CD4-positive, alpha-beta T cell treated with Interleukin-17A for 4 hours (primary cell): ENCODE data around the gene SFTPB.
"Not testable (repeated sequence)": the region's sequence is repeated elsewhere in the genome, so short reads cannot be mapped to it uniquely, and the experiment has no call there.

Source experiments
- DNase-seq: peaks from one replicate; pipeline ENCODE4 v3.0.0-alpha.2; 2020; ENCODE audit warnings: mixed read lengths

SFTPB gene

DNA sequence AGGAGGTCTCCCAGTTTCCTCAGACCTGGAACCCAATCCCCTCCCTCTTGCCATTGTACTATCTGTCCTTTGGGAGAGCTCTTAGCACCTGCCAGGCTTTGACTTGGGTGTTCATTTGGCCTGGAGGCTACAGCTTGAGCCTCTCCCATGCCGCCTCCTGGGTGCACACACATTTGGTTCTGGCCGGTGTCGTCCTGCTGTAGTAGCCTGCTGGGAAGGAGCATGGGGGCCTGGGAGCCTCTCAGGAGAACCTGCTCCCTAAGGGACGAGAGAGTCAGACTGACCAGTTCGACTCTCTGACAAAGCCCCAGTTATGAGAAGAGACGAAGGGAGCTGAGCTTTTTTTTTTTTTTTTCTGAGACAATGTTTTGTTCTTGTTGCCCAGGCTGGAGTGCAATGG is 7.4 kb upstream of the SFTPB start:
- no peak for DNase-seq

DNA sequence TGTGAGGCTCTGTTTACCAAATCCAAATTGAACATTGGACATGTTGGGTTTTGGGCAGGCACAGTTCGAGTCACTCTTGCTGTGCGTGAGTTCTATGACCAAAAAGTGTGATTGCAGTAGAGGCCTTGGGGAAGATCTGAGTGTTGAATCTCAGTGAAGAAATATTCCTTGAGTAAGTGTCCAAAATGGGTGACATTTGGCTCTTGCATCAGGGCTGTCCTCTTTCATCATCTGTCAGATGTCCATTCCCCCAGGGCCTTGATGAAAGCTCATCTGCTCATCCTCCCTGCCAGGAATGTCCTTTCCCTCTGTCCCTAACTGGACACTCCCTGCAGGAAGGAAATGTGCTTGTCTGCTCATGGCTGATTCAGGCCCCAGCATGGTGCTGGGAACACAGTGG is 6.4 kb upstream of the SFTPB start:
- DNase-seq = no peak

DNA sequence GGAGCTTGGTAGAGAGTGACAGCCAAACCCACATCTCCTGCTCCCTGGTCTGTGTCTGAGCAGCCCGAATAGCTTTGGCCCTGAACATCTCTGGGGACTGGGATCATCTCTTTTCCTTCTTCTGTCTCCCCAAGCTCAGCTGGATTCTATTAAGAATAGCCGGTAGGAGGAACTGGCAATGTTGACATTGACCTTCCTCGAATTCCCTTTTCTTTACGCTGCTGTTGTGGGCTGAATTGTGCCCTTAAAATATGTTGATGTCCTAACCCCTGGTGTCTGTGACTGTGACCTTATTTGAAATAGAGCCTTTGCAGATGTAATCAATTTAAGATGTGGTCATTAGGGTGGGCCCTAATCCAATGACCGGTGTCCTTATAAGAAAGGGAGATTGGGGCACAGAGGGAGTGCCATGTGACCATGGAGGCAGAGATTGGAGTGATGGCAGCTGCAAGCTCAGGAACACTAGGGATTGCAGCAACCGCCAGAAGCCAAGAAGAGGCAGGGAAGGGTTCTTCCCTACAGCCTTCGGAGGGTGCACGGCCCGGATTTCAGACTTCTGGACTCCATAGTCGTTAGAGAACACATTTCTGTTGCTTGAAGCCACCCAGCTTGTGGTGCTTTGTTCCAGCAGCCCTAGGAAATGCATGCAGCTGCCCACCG is 5.8 kb upstream of the SFTPB start:
- DNase-seq = no peak

DNA sequence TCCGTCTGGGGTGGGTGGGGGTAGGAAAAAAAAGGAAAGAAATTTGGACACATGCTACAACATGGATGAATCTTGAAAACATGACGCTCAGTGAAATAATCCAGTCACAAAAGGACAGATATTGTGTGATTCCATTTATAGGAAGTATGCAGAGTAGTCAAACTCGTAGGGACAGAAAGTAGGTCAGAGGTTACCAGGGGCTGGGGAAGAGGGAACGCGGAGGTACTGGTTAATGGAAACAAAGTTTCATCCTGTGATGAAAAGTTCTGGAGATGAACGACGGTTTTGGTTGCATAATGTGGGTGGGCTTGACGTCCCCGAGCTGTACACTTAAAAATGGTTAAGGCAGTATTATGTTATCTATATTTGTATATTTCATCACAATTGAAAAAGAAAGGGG is 4.5 kb upstream of the SFTPB start:
- no peak for DNase-seq

DNA sequence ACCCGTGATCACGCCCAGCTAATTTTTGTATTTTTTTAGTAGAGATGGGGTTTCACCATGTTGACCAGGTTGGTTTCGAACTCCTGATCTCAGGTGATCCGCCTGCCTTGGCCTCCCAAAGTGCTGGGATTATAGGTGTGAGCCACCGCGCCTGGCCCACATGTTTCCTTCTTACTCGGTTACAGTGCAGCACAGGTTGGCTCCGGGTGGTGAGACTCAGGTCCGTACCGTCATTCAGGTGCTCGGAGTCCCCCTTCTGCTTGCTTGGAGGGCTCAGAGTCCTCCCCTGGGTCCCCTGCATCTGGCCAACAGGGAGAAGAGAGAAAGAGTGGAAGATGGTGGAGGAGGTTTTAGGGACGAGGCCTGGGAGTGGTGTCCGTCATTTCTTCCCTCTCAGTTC is 2.4 kb upstream of the SFTPB start:
- not testable (repeated sequence) for DNase-seq

DNA sequence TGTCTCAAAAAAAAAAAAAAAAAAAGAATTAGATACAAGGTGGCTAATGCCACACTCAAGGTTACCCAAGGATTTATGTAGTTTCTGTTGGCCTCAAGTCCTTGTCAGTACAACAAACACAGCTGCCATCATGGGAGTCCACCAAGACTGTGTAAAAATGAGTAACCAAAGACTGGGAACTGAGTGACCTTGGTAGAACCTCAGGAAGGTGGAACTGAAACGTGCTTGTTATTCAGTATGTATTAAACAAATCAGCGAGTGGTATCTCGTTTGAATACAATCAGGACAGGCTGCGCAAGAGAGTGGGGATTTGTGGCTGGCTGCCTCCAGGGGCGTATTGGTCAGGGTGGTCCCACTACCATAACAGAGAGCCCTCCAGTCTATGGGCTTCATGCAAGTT is 1.6 kb upstream of the SFTPB start:
- DNase-seq = no peak

DNA sequence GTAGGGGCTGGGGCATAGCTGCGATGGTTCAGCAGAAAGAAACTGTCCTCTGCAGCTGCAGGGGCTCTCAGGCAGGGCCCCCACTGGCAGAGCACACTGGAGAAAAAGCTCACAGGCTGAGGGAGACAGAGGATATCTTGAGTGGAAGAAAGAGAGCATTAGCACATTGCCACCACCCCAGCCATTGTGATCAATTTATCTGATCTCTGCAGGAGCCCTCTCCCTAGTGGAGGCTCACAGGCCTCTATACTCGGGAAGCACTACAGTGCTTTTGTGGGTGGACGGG is 801 bp upstream of the SFTPB start:
- DNase-seq = no peak

DNA sequence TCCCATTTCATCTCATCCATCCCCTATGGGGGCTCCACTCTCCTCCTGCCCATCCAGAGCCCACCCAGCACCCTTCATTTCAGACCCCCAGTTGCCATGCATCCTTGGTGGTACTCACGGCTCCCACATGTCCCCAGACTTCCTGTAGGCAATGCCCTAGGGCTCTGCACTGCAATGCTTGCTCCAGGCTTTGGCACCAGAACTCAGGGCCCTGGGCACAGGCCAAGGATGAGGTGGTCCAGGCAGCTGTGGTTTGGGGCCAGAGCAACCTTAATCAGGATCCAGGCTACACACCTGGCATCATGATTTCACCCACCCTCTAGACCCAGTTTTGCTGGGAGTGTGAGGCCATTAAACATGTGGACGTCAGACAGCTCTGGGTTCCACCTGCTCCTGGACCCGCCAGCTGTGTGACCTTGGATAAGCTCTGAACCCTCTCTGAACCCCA is 414 bp downstream of the SFTPB start:
- DNase-seq = no peak

DNA sequence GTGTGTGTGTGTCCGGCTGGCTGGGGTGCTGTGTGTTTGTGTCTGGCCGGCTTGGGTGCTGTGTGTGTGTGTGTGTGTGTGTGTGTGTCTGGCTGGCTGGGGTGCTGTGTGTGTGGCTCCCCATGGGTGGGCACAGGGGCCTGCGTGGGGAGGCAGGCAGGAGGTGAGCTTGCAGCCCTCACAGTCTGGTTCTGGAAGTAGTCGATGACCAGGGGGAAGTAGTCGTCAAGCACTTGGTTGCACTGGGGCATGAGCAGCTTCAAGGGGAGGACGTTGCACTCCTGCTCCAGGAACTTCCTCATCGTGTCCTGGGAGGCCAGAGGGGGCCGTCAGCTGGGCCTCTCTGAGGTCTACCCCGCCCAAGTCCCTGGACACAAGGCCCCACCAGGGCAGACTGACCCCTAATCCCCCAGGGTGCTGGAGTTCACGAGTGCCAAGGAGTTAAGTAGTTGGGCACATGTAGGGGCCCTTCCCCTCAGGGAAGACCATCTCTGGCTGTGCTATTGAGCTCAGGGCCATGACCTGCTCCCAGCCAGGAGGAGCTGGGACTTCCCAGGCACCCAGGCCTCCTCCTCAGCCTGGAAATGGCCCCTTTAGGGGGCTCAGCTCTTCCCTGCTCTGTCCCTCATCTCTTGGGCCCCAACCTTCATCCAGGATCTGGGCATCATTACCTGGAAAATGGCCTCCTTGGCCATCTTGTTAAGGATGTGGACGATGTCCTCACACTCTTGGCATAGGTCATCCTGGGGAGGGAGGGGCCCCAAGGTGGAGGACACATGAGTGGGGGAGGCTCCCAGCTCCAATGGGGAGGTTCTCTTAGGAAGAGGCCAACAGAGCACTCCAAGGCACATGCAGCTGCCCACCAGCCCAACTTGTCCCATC is 1.3 kb downstream of the SFTPB start:
- DNase-seq = no peak

DNA sequence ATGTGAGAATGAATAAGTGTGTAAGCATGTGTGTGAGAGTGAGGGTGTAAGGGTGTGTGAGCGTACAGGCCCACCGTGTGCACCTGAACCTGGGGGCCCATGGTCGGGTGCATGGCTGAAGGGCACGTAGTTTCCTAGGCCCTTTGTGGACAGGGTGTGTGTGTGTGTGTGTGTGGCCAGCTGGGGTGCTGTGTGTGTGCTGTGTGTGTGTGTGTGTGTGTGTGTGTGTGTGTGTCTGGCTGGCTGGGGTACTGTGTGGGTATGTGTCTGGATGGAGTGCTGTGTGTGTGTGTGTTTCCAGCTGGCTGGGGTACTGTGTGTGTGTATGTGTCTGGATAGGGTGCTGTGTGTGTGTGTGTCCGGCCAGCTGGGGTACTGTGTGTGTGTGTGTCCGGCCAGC is 2.0 kb downstream of the SFTPB start:
- DNase-seq = no peak

DNA sequence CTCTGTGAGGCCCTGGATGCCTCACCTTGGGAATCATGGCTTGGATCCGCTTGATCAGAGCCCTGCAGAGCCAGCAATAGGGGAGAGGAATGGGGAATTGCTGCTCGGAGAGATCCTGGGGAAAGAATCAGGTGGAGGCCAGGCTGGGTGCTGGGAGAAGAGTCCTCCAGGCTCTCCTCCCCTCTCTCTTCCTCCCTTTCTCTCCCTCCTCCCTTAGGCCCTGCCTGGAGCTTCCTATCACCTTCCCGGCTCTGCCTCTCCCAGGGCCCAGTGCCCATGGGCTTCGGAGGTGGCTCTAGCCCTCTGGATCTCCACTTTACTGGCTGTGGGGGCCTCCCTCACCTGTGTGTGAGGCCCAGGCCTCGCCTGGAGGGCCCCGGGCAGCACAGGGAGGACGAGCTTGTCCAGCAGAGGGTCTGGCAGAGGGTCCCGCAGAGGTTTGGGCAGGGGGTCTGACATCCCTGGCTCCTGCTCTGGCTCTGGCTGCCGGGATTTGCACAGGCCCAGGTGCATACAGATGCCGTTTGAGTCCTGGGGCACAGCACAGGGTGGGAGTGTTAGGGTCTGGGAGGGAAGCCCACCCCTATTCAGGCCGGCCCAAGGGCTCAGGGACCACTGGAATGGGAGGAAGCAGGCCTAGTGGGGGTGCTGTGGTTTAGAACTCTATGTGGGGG is 2.6 kb downstream of the SFTPB start:
- DNase-seq = no peak

DNA sequence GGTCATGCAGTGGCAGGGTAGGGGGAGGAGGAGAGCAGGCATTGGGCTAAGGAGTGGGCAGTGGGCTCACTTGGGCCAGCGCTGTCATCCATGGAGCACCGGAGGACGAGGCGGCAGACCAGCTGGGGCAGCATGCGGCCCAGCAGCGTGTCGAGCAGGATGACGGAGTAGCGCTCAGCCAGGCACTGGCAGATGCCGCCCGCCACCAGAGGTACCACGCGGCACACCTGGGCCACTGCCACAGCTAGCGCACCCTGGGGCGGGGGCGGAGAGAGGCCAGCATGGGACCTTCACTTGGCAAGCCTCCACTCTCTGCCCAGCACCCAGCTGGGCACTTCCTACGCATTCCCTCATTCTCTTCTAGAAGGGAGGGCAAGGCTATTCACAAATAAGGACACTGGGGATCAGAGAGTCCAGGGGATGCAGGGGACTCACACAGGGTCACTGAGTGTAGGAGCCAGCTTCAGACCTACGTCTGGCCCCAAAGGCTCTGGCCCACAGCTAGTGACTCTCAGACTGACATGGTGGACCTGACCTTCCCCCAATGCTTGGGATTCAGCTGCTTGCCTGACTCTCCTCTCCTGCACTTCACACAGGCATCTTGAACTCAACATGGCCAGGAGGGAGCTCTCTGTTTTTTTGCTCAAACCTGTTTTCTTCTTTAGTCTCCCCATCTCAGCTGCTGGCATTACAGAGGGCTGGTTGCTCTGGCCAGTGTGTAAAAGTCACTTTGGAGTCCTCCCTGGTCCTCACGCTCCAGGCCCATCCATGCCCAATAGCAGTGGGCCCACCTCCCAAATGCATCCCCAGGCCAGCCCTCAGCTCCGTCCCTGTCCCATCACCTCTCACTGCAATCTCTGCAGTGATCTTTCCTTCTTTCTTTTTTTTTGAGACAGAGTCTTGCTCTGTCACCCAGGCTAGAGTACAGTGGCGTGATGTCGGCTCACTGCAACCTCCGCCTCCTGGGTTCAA is 4.1 kb downstream of the SFTPB start:
- no peak for DNase-seq

DNA sequence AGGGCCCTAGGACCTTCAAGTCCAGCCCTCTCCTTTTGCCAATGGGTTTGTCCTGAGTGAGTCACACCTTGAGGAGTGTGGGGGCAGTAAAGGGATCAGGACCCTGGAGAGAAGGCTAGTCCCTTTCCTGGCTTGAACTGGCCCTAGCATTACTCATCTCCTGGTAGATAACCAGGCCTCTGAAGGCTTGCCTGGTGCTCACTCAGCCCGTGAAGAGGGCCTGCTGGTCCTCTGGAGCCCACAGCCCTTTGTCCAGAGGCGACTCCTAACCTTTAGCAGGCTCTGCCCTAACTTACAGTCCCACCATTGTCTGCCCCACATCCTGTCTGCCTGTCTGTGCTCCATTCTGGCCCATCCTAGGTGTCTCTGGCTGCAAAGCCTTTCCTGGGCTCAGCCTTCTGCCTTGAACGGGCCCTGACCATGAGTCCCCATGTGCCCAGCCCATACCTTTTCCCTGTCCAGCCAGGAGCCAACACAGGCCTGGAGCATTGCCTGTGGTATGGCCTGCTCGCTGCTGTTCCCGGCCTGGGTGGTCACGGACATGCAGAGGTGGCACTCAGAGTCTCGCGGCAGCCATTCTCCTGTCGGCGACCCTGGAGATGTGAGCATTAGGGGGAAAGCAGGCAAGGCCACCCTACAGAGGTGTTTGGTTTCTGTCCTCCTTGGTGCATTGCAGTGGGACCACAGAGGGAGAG is 5.0 kb downstream of the SFTPB start:
- no peak for DNase-seq

DNA sequence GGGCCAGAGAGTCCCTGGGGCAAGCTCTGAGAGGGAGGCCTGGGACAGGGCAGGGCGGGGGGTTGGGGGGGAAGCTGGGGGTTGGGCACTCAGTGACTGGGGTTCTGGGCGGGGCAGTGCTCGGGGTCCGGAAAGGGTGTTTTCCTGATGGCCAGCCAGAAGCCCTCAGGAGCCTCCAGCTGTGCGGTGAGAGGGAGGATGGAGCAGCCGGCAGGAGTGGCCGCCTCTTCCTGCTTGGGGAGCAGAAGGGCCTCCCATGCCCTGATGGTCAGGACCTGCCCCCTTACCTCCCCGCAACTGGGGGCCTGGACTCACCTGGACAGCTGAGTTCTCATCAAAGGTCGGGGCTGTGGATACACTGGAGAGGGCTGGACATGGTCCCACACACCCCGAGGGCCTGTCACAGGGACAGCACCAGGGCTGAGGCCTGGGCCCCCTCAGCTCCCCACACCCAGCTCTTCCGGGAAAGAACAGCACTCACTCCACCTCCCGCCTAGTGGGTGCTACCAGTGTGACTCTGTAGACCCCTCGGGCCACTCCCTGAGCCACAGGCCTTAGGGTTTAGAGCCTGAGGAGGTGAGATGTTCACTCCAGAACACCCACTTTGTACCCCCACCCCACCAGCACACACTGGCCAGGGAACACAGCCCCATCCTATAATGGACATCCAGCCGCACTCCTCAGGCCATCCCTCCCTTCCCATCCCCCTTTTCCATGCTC is 6.7 kb downstream of the SFTPB start:
- no peak for DNase-seq

DNA sequence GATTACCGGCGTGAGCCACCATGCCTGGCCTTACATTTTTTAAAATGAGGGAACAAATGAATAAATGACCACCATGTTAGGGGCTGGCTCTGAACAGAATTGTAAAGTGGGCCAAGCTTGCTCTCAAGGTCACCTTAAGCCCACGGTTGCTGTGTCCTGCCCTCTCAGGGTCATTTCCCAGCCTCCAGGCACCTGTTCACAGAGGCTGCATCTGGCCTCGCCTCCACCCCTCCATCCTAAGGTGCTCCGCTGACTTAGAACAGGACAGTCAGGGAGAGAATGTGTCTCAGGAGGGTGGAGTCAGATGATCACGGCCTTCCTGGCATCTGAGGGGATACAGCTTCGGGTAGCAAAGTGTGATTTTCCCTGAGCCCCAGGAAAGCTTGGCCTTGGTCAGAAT is 7.3 kb downstream of the SFTPB start:
- no peak for DNase-seq

DNA sequence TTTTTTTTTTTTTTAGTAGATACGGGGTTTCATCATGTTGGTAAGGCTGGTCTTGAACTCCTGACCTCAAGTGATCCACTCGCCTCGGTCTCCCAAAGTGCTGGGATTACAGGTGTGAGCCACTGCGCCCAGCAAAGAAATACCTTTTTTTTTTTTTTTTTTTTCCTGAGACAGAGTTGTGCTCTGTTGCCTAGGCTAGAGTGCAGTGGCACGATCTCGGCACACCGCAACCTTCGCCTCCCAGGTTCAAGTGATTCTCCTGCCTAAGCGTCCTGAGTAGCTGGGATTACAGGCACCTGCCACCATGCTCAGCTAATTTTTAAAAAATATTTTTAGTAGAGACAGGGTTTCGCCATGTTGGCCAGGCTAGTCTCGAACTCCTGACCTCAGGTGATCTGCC is 7.7 kb downstream of the SFTPB start:
- DNase-seq = not testable (repeated sequence)

DNA sequence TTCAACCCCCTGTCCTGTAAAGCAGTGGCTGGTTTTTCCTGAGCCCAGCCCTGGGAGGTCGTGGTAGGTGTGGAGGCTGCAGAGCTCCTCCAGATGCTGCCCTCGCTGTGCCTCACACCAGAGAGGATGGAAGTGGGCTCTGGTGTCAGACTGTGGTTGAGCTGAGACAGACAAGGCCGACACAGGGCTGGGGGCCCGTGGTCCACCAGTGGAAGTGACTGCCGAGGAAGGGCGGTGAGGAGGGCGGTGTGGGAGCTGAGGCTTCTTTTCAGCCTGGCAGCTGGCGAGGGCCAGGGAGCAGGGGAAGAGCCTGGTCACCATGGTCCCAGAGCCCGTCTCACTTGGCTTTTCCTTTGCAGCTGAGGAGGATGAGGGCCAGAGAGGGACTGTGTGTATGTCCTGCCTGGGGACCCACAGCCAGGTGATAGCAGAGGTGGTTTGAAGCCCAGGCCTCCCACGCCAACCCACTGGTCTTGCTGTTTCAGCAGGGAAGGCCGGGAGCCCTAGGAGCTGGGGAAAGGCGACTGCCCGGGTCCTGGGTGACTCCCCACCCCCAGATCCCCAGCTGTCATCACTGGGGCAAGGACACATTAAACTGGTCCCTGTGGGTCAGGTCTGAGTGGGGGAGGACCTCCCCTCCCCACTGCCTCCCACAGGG is 8.5 kb downstream of the SFTPB start:
- DNase-seq = no peak

DNA sequence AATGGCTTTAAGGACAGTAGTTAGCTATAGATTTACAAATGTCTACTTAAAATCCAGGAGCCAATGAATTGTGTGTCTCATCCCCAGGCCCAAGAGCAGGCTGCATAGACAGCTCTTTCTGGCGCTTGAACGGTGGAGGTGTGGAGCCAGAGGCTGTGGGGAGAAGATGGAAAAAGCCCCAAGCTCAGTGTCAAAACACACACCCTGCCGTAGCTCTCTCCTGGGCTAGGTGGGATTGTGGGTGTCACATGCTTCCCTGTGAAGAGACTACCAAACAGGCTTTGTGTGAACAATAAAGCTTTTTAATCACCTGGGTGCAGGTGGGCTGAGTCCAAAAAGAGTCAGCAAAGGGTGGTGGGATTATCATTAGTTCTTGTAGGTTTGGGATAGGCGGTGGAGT is 10.6 kb downstream of the SFTPB start:
- not testable (repeated sequence) for DNase-seq

DNA sequence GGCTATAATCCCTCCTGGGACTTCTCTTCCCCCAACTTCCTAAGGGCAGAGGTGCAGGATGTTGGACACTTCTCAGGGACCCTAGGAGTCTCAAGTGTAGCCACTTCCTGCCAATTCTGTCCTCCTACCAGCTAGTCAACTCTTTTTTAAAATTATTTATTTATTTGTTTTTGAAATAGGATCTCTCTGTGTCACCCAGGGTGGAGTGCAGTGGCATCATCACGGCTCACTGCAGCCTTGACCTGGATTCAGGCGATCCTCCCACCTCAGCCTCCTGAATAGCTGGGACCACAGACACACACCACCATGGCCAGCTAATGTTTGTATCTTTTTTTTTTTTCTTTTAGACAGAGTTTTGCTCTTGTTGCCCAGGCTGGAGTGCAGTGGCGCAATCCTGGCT is 11.5 kb downstream of the SFTPB start:
- no peak for DNase-seq

DNA sequence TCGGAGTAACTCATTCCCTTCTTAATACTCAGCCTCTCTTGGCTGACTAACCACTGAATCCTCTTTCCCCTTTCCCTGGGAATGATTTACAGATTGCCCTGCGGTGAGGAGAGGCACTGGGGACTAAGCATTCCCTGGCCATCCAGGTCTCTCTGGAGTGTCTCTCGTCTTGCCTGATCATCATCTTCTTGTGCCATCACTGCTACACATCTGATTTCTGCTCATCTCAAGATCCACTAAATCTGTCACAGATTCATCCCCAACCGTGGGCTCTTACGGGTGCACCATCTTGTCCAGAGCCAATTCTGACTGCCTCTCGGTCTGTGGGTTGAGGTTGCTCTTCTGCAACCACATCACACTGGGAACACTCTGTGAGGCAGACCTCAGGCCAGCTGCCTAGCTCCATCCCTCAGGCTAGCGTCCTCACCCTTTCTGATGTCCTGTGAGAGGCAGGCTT is 12.0 kb downstream of the SFTPB start:
- DNase-seq = no peak

DNA sequence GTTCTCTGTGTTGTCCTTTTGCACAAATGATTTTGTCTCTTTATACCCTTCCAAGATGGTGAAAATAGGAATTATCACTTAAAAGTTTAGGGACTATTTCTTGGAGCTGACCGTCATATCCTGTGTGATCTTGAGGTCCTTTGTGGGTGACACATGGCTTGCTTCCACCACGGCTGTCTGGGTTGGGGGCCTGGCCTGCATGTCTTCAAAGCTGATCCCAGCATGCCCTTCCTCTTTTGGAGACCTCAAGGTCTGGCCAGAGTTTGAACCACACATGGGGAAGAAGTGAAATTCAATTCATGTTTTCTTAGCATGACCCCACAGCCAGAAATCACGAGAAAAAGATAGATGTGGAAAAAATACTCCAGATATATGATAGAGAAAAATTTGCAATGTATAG is 14.0 kb downstream of the SFTPB start:
- no peak for DNase-seq
